RPMI7951 (cell line): ENCODE results near the gene STK33. TPM values are rescaled to one million over a fixed set of nuclear protein-coding genes. Genes with fewer than 3 reads are reported as not detected.
A peak's percentile ranks its signal among the peaks of the same experiment; 100 is the strongest.

ENCODE experiments used
- DNase-seq: peaks from one replicate; pipeline ENCODE4 v3.0.0-alpha.2; 2012; ENCODE audit warnings: low read depth
- total RNA-seq: library from RNA; depleted of rRNA; stranded (reverse); fragments of >200 nt; shearing (Covaris generic); gene quantifications from 2 replicates; pipeline ENCODE4 v1.2.3, GENCODE V29; 2014

The STK33 gene
- total RNA-seq, 1 experiment from 2014 or later, result 0.48 TPM

- no peak for DNase-seq
Measured at GRCh38 chr11:8426076-8426475, 168.0 kb downstream of the STK33 start.

GRCh38 chr11:8415195-8415594, 178.8 kb downstream of the STK33 start:
- no peak for DNase-seq

DNA sequence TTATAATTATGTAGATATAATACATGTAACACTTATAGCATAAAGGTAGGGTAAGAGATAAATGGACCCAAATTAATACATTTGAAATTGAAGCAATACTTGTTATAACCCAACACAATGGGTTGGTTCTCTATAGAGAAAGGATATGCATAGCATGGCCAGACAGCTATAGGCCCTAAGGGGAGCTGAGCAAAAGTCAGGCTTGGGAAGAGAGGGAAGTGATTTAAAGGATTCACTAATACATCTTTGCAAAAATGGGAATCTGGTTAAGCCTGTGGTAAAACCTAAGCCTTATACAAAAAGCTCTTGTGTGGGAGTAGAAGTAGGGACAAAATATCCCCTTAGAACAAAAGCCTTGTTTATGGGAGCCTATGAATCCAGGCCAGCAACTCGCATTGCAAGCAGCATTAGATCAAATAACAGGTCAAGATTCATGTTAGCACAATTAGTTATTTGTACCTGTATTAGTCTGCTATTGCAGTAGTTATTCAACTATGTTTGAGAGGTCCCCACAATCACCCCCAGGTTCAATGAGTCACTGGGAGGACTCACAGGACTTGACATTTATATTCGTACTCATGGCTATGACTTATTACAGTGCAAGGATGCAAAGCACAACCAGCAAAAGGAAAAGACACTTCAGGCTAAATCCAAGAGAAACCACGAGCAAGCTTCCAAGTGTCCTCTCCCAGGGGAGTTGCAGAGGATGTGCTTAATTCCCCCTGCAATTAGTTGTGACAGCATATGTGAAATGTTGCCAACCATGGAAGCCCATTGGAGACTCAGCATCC, 185.7 kb downstream of the STK33 start:
- peak; percentile 22 for DNase-seq

GRCh38 chr11:8403310-8403709, 190.7 kb downstream of the STK33 start:
- DNase-seq, result peak; percentile 8

DNA sequence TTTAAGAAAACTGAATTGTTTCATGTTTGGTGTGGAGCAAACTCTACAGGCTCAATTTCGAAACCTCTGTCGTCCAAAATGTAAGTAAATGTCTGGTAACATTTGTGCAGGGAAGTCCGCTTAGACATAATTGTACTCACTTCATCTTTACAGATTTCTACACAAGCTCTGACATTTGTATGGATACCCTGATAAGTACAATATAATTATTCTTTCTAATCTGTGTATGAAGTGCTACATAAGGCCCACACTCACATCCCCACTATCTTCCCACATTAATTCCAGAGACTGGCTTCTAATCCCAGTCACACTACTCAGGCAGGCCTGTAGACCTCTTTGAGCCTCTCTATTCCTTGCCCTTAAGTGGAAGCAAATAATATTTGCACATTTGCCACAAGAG, 201.1 kb downstream of the STK33 start:
- no peak for DNase-seq

- no peak for DNase-seq
Measured at GRCh38 chr11:8392166-8392565, 201.9 kb downstream of the STK33 start.

DNA sequence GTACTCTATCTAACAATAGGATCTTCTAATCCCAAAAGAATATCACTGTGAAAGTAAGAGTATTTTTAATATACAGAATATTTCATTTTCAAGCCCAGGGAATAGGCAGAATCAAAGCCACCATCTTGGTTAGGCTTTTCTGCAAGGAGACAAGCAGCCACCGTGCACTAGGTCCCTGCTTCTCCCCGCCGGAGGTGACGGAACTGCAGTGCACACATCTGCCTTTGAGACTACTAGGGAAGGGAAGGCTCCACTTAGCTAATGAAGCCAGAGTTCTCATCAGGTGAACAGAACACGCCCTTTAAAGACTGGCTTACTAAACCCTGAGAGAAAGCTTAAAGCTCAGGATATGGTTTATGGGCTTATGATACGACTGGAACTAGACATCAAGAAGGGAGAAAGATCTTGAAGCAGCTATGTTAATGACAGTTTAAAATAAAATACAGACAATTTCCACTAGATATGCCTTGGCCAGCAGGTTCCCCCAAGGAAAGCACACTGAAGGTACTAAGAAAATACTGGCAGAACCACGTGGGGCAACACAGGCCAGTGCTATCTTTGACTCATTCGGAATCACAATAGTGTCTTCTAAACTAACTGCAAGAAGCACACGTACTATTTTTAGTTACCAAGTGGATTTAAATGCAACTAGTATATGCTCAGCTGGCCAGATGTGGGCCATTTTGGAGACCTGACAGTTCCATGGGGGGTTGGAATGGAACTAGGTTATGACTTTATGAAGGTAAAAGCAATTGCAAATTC, 203.0 kb downstream of the STK33 start:
- DNase-seq, result no peak

DNA sequence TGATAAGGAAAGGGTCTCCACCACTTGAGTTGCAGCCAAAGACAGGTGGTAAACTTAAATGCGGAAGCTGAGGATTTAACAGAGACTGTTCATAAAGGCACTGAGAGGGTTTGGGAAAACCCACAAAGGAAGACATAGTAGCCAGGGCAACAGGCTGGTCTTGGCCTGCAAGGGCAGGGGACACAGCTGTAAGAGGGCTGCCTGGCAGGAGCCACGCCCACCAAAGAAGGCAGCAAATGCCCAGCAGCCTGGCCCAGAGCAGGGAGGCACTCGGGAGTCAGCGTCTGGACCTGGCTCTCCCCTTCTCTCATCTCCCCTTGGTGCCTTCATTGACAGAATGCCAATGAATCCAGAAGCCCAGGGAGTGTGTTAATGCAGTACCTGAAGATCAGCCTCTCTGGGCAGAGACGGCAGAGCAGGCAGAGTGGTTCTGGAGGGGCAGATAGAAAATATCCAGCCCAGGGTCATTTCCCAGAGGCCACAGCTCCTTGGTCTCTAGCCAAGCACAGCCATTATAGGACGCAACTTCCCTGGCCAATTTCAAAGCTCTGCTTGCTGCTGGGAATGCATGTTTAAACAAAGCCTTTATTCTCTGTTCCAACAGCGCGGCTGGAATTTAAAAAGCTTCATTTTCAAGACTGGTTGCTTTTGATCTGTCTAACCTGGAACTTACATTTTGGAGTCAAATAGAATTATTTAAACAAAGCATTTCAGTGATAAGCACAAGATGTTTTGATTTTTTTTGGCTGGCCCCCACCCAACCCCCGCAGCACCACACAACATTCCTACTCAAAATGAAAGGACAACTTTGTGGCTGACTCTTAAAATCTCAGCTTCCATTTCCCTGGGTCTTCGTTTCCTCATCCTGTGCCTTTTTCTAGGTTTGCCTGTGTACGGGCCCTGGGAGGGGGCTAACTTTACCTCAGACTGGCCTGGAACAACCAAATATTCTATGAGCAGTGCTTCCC, 204.7 kb downstream of the STK33 start:
- peak; percentile 11 for DNase-seq

GRCh38 chr11:8387693-8388092, 206.3 kb downstream of the STK33 start:
- DNase-seq, result no peak

DNA sequence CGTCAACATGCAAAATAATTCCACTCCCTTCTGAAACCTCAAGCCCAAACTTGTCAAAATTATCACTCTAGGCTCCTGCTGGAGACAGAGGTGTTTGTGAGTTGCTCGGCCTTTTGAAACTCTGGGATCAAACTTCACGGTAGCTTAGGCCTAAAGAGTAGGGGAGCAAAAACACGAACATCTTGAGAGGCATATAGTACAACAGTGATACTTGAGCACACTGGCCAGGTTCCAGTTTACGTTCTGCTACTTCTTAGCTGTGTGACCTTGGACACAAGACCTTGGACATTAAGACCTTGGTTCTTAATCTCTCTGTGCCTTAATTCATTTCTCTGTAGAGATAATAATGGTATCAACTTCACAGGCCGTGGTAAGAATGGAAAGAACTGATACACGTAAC, 206.9 kb downstream of the STK33 start:
- DNase-seq, result no peak

DNA sequence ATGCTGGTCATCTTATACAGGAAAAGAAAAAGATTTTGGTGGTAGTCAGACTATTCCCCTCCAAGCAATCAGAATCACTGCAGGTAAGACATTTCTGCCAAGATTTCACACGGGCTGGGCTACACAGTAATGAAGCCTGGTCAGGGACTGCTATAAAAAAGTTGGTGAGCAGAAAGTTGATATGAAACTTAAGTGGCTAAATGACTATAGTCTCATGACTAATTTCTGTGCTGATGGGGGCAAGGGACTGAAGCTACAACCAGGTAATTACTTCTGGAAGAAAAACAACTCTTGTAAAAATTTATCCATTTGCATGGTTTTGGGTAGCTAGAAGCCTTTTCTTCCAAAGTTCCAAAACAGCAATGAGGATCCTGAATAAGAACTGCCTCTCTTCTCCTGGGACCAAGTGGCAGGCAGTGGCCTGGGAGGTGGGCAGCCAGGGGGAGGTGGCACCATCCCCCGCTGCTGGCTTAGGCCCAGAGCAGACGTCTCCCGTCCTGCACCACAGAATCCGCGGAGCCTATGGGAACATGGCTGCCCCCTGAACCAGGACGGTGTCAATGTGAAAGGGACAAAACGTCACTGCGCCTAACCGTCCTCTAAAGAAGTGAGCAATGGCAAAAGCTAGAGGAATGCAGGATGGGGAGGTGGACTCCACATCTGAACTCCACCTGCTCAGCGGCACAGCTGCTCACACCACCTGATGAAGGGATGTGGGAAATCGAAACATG, 207.7 kb downstream of the STK33 start:
- no peak for DNase-seq

GRCh38 chr11:8384199-8384821, 209.7 kb downstream of the STK33 start:
- DNase-seq, result peak; percentile 90

GRCh38 chr11:8383627-8384026, 210.4 kb downstream of the STK33 start:
- no peak for DNase-seq

GRCh38 chr11:8383227-8383626, 210.8 kb downstream of the STK33 start:
- DNase-seq, result no peak

DNA sequence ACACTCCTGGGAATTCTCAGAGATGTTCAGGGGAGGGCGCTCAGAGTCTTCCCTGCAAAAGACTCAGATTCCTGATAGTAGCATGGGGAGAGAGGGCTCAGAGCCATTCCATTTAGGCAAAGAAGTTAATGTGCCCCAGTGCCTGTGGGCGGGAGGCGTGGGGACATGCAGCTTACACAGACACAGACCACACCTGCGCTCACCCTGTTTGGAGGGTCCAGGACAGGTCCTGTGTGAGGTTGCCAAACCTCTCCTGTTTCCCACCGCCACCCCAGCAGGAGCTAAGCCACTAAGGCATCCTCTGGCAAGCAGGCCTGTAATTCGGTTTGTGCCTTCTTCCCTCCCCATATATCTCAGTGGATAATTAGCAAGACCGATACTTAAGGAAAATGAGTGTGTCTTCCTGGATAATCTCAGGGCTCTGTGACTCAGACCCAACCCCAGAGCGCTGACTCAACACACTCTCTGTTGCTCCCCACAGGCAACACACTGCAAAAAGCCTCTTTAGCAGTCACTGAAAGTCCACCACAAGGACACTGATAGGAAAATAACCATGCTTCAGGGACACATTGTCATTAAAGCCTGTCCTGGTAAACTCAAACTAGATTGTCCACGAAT, 211.5 kb downstream of the STK33 start:
- peak; percentile 82 for DNase-seq

- no peak for DNase-seq
Measured at GRCh38 chr11:8381871-8382396, 212.1 kb downstream of the STK33 start.

DNA sequence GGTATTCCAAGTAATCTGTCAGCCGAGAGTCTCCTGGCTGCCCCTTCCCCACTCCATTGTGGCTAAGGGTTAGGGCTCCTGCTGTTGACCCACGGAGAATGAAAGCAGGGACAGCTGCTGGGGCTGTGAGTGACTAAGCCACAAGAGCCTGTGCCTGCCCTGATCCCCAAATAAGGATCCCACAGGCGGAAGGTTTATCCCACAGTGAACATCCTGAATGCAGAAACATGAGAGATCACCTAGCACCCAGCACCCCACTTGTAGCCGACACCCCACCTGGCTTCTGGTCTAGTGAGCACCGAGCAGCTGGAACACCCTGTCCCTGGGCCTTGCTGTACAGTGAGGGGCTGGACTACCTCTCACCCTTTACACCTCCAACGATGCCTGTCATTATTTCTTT, 212.7 kb downstream of the STK33 start:
- no peak for DNase-seq

DNA sequence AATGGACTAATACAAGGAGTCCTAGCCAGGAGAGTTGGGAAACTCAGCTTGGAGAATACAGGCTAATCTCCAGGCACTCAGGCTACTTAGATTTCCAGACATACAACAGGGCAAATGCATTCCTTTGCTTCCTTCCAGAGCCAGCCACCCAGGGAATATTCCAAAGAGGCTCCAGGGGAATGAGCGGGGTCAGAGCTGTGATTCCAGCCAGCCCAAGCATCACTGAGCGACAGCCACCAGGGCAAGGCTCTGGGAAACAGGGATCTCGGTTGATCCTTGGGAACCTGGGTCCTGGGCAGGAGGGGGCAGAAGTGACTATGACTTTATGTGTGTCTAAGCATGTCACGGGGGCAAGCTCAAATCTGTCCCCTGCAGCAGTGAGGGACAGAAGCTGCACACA, 218.1 kb downstream of the STK33 start:
- DNase-seq, result no peak

- no peak for DNase-seq
Measured at GRCh38 chr11:8375460-8375859, 218.6 kb downstream of the STK33 start.

GRCh38 chr11:8374716-8375115, 219.3 kb downstream of the STK33 start:
- no peak for DNase-seq
